Spleen (tissue), 7 donors: ENCODE results near the gene LHFPL3.

ENCODE experiments used
- POLR2A ChIP-seq, 3 donors: fragments of 450-650 bp; IDR thresholded peaks; one replicate each; pipeline ENCODE4 v1.5.1; 2017; ENCODE audit warnings: antibody characterized with exemption in 3 of 3, mild to moderate bottlenecking in 1 of 3
- TF ChIP-seq, protein P1 (sequence below), 11 experiments: fragments of 200-600 bp in 7 of 11; fragments of 450-650 bp in 4 of 11; sonication (generic) in 4 of 11; IDR thresholded peaks in 8 of 11; conservative IDR thresholded peaks in 3 of 11; 1 replicate in 7 of 11; 2 replicates in 4 of 11; pipeline versions ENCODE4 v1.4.0 to v1.8.0; 2016 to 2021; ENCODE audit warnings: antibody characterized with exemption in 11 of 11, inconsistent platforms in 4 of 11, mild to moderate bottlenecking in 1 of 11
- donor health status: DM: no; HTN: no; CAD: no; lungs with moderate emphysema.
- donor health status: DM: no; HTN: no; CAD: no.
- donor health status: DM: no; HTN: no; CAD: no.

DNA sequence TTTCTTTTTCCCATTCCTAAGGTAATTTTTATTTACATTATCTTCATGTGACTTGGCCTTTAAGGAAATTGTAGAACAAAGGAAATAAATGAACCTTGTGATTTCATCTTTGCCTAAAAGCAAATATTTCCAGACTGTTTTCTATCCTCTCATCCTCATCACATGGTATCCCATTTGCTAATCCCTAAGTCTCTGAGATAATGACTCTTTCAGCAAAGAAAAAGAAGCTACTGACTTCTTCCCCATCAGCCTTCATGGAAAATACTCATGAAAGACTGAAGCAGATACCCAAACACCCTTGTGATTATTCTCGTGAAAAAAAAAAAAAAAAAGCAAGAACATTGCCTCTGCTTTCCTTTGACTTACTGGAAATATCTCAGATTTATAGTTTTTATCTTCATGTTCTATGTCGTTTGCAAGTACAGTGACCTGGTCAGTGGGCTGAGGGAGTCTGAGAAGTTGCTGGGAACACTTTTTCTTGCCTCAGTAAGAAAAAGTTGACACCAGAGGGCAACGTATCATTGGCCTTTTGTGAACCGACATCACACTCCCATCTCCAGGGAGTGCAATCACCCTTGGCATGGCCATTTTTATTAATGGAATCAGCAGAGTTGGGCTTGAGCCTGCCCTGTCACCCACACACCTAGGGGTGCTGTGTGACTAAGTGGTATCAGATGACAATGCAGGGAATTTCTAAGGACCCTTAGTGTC, 439.6 kb downstream of the LHFPL3 start:
- TF ChIP-seq, protein P1, sequence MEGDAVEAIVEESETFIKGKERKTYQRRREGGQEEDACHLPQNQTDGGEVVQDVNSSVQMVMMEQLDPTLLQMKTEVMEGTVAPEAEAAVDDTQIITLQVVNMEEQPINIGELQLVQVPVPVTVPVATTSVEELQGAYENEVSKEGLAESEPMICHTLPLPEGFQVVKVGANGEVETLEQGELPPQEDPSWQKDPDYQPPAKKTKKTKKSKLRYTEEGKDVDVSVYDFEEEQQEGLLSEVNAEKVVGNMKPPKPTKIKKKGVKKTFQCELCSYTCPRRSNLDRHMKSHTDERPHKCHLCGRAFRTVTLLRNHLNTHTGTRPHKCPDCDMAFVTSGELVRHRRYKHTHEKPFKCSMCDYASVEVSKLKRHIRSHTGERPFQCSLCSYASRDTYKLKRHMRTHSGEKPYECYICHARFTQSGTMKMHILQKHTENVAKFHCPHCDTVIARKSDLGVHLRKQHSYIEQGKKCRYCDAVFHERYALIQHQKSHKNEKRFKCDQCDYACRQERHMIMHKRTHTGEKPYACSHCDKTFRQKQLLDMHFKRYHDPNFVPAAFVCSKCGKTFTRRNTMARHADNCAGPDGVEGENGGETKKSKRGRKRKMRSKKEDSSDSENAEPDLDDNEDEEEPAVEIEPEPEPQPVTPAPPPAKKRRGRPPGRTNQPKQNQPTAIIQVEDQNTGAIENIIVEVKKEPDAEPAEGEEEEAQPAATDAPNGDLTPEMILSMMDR (IDR thresholded peaks at IDR 0.05 in 8 of 11, conservative IDR thresholded peaks at IDR 0.05 in 3 of 11): no peak
- no peak for TF ChIP-seq POLR2A (IDR thresholded peaks at IDR 0.05)
